HG03066 (cell line): ENCODE results near the gene RBKS.
"Not testable (repeated sequence)": the region's sequence is repeated elsewhere in the genome, so short reads cannot be mapped to it uniquely, and the experiment has no call there.

ENCODE experiments used
- ATAC-seq: cut with Tn5 transposase; IDR thresholded peaks from one replicate; pipeline ENCODE4 v1.9.1; 2021; ENCODE audit warnings: low read depth; ENCODE audit not compliant: unreplicated experiment

Gene RBKS

DNA sequence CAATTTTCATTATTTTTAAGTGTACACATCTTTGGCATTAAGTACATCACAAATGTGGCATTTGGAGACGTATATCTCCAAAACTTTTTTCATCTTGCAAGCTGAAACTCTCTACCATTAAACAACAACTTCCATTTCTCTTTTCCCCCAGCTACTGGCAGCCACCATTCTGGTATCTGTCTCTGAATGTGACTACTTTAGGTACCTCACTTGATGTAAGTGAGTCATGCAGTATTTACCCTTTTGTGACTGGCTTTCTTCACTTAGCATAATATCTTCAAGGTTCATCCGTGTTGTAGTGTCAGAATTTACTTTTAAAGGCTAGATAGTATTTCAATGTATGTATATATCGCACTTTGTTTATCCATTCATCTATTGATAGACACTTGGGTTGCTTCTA, 17.4 kb upstream of the RBKS start:
- no peak for ATAC-seq

DNA sequence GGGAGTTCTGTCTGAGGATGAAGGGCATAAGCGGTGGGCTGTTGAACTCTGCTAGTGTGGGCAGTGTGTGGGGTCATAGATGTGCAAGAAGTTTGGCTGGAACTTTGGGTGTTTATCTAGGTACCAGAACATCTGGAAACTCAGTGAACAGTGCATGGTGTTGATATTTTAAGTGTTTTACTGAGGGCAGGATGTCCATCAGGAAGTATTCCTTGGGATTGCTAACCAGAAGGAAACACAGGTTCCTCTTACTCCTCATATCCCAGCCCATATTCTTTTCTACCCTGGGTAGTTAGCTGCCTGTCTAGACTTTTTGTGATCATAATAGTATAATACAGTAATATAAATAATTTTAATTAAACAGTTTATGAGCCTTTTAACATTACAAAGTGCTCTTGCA, 15.9 kb upstream of the RBKS start:
- no peak for ATAC-seq

GRCh38 chr2:27904405-27904665, 14.1 kb upstream of the RBKS start:
- no peak for ATAC-seq

DNA sequence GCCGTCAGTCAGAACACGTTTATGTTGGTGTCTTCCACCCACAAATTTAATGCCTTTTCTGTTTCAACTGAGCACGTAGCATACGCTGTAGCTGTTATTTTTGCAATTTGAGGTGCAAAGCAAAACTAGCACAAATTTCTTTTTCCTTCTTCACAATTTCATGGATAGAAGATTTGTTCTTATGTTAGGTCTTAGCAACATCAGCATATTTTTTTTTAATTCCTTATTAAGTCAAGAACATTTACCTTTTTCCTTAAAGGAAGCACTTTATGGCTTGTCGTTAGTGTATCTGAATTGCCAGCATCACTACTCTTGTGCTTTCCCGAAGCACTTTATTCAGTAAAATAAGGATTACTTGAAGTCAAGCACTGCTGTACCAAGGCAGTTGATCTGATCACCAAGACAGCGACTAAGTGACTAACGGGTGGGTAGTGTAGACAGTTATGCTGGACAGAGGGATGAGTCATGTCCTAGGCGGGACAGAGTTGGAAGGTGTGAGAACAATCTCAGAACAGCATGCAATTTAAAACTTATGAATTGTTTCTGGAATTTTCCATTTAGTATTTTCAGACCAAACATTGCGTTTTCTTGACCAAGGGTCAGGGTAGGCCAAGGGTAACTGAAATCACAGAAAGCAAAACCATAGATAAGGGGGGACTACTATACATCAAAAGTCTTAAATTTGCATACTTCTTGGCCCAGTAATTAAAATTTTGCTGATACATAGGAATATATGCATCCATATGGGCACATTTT, 13.6 kb upstream of the RBKS start:
- ATAC-seq, result no peak

DNA sequence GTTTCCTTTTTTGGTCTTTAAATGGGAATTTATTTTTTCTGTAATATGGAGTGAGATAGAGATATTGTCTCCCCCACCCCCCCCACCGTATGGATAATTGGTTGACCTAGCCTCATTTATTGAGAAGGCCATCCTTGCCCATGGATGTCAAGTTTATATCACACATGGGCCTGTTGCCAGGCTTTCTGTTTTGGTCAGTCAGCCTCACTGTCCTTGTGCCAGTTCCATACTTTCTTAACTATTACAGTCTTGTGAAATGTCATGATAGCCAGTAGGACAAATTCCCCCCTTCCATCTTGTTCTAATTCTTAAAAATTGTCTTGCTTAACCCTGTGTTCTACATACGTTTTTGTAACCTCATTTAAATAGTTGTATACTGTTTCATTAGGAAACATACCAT, 12.8 kb upstream of the RBKS start:
- no peak for ATAC-seq

DNA sequence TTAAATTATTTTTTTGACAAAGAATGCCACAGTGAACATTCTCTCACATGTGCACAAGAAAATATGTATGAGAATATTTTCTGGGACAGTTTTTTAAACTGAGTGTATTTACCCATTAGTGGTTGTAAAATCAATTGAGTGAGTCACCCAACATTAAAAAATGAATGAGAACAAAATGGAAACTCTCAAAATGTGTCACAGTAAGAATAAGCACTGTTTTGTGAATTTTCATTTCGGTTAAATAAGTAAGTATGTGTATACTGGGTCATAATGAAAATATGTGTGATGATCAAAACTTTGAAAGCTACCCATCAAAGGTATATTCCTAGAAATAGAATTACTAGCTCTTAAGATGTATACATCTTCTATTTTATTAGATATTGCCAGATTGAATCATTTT, 11.9 kb upstream of the RBKS start:
- no peak for ATAC-seq

GRCh38 chr2:27901234-27901633, 11.0 kb upstream of the RBKS start:
- ATAC-seq, result no peak

DNA sequence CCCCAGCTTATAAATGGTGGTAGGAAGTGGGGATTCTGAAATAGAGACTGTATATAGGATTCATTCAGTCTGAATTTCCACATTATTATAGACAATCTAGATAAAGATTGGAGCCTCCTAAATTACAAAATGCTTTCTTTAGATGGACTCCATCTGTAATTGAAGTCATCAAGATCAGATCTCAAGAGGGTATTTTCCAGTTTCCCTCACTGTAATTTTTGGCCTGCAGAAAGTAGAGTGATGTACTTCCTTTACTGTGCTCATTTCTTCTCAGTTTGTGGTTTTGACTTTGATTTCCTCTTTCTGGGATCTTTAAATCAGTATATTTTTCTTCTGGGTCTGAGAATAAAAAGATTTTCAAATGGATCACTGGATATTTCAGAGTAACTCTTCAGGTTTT, 7.5 kb upstream of the RBKS start:
- ATAC-seq, result no peak

DNA sequence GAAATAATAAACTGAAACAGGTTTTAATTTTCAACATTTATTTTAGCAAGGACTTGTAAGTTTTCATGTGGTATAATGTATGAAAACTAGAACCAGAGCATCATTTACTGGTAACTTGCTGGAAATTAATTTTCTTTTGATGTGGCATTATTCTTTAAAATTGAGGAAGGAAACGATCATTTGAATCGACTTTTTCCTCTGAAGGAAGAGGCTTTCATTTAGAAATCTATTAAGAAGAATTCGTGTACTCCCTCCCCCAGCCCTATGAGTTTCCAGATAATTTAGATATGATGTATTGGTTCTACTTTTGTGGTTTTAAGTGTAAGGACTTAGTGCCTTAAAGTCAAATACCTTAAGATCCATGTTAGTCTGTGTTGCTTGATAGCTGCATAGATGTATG, 2.8 kb upstream of the RBKS start:
- no peak for ATAC-seq

GRCh38 chr2:27891673-27892105, 1.5 kb upstream of the RBKS start:
- ATAC-seq, result no peak

DNA sequence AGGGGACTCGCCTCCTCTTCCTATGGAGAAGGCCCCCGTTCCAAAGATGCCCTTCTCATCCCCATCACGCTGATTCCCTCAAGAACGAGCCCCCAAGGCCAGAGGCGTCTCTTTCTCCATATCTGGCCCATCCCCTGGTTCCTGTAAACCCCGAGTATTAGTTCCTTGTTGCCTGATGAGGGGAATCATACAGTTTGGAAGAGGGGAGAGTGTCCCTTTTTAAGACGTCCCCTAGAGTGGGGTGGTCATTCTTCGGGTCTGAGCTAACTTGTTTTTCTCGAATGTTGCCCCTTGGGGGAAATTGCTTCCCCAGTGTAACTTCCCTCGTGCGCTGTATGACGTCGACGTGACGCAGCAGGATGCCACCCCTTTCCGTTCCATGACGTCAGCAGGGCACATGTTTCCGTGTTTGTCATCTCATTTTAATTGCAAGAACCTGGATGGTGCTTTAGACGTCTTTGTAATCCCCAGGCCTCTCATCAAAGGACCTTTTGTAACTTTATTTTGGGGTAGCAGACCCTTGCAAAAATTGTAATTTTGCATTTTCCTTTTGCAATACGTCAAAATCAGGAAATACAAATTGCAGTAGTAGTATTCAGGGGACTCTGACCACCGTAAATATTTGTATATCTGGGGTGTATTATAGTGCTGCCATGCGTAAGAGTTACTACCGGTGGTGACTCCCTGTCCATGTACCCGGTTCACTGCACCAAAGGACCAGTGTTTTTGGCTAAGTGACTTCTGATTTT, 911 bp upstream of the RBKS start:
- ATAC-seq, result peak; percentile 20

GRCh38 chr2:27889774-27890145, 427 bp downstream of the RBKS start:
- no peak for ATAC-seq

- no peak for ATAC-seq
Measured at GRCh38 chr2:27888790-27889189, 1.4 kb downstream of the RBKS start.

- no peak for ATAC-seq
Measured at GRCh38 chr2:27887830-27888229, 2.4 kb downstream of the RBKS start.

GRCh38 chr2:27887111-27887510, 3.1 kb downstream of the RBKS start:
- ATAC-seq, result no peak

GRCh38 chr2:27886322-27886721, 3.9 kb downstream of the RBKS start:
- ATAC-seq, result no peak

DNA sequence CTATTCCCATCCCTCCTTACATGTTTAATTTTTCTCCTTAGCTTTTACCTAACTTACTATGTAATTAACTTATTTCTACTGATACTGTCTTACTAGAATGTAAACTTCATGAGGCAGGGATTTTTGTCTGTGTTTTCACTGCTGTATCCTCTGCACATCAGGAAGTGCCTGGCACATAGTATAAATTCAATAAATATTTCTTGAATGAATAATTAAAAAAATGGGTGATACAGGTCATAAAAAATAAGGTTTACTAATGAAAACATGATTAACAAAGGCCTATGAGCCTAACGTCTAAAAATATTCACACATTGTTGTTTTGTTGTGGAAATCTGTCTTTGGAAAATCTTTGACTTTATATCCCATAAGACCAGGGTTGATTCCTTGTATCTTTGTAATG, 4.5 kb downstream of the RBKS start:
- ATAC-seq, result no peak

DNA sequence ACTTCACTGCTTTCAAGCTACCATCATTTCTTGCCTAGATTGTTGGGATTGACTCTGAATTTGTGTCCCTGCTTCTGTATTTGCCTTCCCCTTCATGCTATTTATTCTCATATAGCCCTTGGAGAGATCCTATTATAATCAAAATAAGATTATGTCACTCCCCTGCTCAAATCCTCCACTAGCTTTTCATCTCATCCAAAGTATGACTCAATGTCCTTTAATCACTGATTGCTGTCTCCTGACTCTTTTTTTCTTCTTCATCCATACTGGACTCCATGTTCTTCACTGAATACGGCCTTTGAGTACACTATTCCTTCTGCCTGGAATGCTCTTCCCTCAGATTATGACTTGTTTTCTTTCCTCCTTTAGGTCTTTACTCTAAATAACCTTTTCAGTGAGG, 5.0 kb downstream of the RBKS start:
- no peak for ATAC-seq

GRCh38 chr2:27884601-27885000, 5.6 kb downstream of the RBKS start:
- ATAC-seq, result no peak

DNA sequence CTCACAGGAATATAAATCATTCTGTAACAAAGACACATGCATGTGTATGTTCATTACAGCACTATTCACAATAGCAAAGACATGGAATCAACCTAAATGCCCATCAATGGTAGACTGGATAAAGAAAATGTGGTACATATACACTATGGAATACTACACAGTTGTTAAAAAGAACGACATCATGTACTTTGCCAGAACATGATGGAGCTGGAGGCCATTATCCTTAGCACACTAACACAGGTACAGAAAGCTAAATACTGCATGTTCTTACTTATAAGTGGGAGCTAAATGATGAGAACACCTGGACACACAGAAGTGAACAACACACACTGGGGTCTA, 7.6 kb downstream of the RBKS start:
- not testable (repeated sequence) for ATAC-seq

- ATAC-seq, result not testable (repeated sequence)
Measured at GRCh38 chr2:27881815-27882583, 8.2 kb downstream of the RBKS start.

DNA sequence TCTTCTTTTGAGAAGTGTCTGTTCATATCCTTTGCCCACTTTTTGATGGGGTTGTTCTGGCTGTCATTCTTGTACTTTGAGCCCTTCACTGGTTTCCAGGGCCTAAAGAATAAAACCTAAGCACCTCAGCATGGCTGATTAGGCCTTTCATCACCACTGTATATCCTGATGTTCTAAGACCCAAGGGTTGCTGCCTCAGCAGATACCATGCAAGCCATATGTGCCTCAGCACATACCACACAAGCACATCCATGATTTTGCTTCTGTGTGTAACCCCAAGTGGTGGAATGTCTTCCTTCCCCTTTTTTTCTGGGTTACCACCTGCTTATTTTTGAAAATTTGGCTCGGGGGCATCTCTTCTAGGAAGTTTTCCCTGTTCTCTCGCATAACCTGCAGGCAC, 11.4 kb downstream of the RBKS start:
- ATAC-seq, result no peak
